ENCODE measurements around the gene CEP170B. TPM values are rescaled to one million over a fixed set of nuclear protein-coding genes. Genes with fewer than 3 reads are reported as not detected.
"Not testable (repeated sequence)": the region's sequence is repeated elsewhere in the genome, so short reads cannot be mapped to it uniquely, and the experiment has no call there.

The CEP170B gene
- total RNA-seq: 10 to 100 TPM; 26.8 to 47.0 TPM
- long read RNA-seq, donor 1, partial matches to known transcripts: 8 of 21 reads
- long read RNA-seq, donor 1, other reads (novel, unspliced or antisense): 12 of 21 reads
- long read RNA-seq, donor 2, partial matches to known transcripts: 26 of 27 reads
- long read RNA-seq, donor 2, other reads (novel, unspliced or antisense): 1 of 27 reads

- intact Hi-C loops (cut with DNase I): no loop called here
- no peak for DNase-seq (ENCODE audit: low spot score)
Measured at GRCh38 chr14:104865081-104865630, at the start of gene CEP170B. Gene CEP170B, plus strand, starts transcription at chr14:104865268. Its CDS starts 3,183 bp downstream, at chr14:104868451.

- intact Hi-C loops (cut with DNase I): no loop called here
- DNase-seq (ENCODE audit: low spot score): no peak
Measured at GRCh38 chr14:104816616-104816884, 48.5 kb upstream of the CEP170B start.

- intact Hi-C loops (cut with DNase I): no loop called here
- DNase-seq (ENCODE audit: low spot score): peak; percentile 41
Measured at GRCh38 chr14:104817930-104818713, 46.9 kb upstream of the CEP170B start.

DNA sequence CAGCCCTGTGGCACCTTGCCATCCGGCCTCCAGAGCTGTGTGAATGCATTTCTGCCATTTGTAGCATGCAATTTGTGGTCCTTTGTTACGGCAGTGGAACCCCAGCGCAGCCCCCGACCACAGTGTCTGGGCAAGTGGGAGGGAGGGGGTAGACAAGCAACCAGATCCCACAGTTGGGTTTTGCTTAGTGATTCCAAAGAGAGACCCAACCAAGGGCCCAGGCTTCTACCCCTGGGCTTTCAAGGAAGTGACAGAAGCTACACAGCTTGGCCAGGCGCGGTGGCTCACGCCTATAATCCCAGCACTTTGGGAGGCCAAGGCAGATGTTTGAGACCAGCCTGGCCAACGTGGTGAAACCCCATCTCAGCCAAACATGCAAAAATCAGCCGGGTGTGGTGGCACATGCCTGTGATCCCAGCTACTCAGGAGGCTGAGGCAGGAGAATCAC, 46.3 kb upstream of the CEP170B start:
- DNase-seq (ENCODE audit: low spot score): peak; percentile 80
- intact Hi-C loops (cut with DNase I): no loop called here

DNA sequence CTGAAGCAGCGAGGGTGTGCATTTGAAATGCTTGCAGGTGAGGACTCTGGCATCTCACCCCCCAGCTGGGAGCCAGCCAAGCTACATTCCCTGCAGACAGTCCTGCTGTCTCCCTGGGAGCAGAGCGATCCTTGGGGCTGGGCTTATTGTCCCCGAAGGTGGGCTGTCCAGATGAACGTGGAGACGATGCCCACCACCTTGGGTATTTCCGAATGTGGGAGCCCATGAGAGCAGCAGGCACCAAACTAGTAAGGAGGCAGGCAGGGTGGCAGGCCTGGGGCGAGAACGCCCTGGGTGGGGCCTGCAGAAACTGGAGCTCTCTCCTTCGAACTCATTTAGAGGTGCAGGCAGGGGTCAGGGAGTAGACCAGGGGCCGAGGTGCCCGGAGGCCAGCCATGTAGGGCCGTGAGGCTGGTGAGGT, 45.7 kb upstream of the CEP170B start:
- DNase-seq (ENCODE audit: low spot score): peak; percentile 73
- intact Hi-C loops (cut with DNase I): no loop called here

- intact Hi-C loops (cut with DNase I): loop anchor here (5.0 kb wide), 1 partner anchor 48 kb away; no protein-coding TSS in a partner anchor
- DNase-seq (ENCODE audit: low spot score): peak; percentile 80
Measured at GRCh38 chr14:104820669-104821228, 44.3 kb upstream of the CEP170B start.

- intact Hi-C loops (cut with DNase I): loop anchor here (5.0 kb wide), 1 partner anchor 49 kb away; no protein-coding TSS in a partner anchor
- DNase-seq (ENCODE audit: low spot score): peak; percentile 75
Measured at GRCh38 chr14:104821229-104821945, 43.7 kb upstream of the CEP170B start.

DNA sequence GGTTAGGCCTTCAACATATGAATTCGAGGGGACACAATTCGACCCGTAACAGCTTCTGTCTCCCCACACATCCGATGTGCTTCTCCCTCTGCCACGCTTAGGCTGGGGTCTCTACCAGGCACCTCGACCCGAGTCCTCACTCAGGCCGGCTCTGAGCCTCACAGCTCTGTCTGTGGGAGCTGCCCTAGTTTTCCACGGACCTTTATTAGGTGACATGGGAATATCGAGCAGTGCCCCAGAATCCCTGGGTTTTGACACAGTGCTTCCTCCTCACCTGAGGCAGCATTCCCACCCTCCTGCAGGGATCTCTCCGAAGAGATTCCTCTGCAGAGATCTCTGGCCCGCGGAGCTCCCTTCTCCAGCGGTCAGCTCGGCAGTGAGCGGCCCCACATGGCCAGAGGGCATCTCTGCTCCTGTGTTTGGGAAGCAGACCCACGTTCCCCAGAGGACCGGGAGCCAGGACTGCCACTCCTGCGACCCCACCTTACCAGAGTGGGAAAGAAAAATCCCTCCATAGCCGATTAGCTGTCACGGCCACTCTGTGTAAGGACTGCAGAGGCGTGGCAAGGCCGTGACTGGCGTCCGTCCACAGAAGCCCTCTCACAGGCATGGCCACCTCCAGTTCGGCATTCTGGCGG, 43.0 kb upstream of the CEP170B start:
- intact Hi-C loops (cut with DNase I): loop anchor here (5.0 kb wide), 1 partner anchor 50 kb away; no protein-coding TSS in a partner anchor
- DNase-seq (ENCODE audit: low spot score): peak; percentile 71

DNA sequence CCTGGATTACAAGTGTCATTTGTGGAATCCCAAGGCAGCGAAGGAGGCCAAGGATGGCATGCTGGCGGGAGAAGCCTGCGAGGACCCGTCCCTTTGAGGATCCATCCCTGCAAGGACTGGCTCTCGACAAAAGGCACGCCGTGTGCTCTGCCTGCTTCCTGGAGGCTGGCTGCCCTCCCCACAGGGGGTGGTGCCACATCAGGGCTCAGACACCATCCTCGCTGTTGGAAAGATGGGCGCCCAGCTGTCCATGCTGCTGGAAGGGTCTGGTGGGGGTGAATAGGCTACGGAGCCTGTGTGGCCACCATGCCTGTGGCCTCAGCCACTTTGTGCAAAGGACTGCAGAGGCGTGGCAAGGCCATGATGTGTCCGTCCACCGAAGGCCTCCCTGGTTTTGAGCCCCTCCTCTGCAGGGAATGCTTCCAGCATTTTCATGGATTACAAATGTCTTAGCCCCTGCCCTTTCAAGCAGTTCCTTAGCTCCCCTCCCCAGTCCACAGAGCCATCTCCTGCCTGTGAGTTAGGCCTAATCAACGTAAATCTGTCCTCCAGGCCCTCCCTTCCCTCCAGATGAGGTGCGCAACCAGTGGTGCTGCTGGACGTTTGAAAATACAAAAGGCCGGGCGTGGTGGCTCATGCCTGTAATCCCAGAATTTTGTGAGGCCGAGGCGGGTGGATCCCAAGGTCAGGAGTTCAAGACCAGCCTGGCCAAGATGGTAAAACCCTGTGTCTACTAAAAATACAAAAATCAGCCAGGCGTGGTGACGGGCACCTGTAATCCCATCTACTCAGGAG, 42.0 kb upstream of the CEP170B start:
- DNase-seq (ENCODE audit: low spot score): peak; percentile 72

GRCh38 chr14:104824353-104824997, 40.6 kb upstream of the CEP170B start:
- intact Hi-C loops (cut with DNase I): loop anchor here (5.0 kb wide), 1 partner anchor 52 kb away; no protein-coding TSS in a partner anchor
- no peak for DNase-seq (ENCODE audit: low spot score)

More for the DNA sequence above, 42.0 kb upstream of the CEP170B start:
- intact Hi-C loops (cut with DNase I): loop anchor here (5.0 kb wide), 1 partner anchor 51 kb away; no protein-coding TSS in a partner anchor

GRCh38 chr14:104826189-104826860, 38.7 kb upstream of the CEP170B start:
- intact Hi-C loops (cut with DNase I): no loop called here
- DNase-seq (ENCODE audit: low spot score): peak; percentile 97

DNA sequence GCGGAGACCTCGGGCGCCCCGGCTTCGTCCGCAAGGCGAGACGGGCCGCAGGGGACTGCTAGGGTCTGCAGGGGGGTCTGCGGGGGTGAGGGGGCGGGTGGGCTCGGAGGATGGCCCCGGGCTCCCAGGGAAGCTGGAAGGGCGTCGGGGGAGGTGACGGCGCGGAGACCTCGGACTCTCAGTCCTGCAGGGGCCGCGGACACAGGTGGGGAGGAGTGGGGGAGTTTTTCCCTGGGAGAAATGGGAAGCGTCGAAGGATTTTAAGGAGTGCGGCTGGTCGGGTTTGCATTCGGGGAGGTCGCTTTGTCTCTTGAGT, 38.2 kb upstream of the CEP170B start:
- intact Hi-C loops (cut with DNase I): no loop called here

DNA sequence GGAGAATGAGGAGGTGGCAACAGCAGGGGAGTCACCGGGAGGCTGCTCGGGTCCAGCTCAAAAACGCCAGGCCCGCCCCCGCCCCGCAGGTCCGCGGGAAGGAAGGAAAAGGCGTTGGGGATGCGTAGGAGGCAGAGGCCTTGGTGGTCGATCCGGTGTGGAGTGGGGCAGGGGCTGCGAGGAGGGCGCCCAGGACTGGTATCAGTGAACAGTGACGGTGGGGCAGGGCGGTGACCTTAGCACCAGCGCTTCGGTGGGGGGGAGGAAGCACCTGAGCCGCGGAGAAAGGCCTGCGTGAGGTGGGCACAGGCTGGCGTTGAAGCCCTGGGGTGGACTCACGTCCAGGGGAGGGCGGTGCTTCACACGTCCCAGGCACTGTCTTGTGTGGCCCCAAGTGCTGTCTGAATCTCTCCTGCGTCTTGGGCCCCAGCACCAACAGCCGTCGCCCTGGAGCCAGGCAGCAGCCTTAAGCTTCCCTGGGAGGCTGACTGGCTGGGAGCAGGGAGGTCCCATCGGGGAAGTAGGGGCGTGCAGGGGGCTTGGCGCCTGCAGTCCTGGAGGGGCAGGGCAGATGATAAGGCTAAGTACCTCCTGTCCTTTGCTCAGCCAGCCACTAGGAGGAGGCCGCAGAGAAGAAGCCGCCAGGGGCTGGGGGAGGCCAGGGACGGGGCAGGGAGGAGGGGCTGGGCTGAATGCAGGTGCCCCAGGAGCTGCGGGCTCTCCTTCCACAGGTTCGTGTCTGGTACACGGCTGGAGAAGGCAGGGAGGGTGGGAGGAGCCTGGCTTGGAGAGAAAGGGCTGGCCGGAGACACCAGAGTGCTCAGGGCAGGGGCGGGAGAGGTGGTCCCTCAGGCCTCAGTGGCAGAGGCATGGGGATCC, 37.7 kb upstream of the CEP170B start:
- DNase-seq (ENCODE audit: low spot score): peak; percentile 82
- intact Hi-C loops (cut with DNase I): no loop called here

More for the DNA sequence above, 38.2 kb upstream of the CEP170B start:
- DNase-seq (ENCODE audit: low spot score): no peak

DNA sequence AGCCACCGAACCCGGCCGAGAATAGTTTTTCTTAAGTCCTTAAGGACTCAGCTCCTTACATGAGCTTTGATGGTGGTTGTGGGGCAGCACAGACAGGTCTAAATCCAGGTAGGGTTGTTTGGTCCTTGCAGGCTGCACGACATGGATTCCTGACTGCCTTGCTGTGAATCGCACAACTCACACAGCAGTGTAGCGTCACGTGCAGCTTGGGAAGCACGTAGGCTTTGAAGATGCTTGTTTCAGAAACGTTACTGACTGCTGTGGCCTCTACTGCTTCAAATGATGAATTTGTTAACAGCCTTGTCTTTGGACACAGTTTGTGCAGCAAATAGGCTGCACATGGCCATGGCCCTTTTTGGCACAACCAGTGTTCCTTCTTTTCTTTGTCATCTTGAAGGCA, 34.3 kb upstream of the CEP170B start:
- DNase-seq (ENCODE audit: low spot score): peak; percentile 67
- intact Hi-C loops (cut with DNase I): no loop called here

- DNase-seq (ENCODE audit: low spot score): peak; percentile 63
- intact Hi-C loops (cut with DNase I): not testable (repeated sequence)
Measured at GRCh38 chr14:104836171-104836935, 28.7 kb upstream of the CEP170B start.

DNA sequence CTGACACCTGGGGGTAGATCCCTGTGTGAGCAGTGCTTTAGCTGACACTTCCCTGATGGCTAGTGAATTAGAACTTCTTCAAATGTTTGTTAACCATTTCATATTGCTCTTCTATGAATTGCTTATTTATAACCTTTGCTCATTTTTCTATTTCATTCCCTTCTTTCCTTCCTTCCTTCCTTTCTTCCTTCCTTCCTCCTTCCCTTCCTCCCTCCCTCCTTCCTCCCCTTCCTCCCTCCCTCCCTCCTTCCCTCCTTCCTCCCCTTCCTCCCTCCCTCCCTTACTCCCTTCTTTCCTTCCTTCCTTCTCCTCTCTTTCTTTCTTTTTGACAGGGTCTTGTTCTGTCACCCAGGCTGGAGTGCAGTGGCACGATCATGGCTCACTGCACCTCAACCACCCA, 23.3 kb upstream of the CEP170B start:
- DNase-seq (ENCODE audit: low spot score): no peak
- intact Hi-C loops (cut with DNase I): no loop called here
